SK-N-SH (cell line): Measurements from ENCODE around the gene WDFY2. TPM values are rescaled to one million over a fixed set of nuclear protein-coding genes. Genes with fewer than 3 reads are reported as not detected.

ENCODE experiments used
- CTCF ChIA-PET: fragments of 300-600, 350-600 bp; formaldehyde crosslinking; extraction: SDS; loops from one replicate; lab custom pipeline; 2021; lab: Yijun Ruan, JAX
- POLR2A ChIA-PET: fragments of 350-600 bp; sonication (Branson Sonifier 250); formaldehyde crosslinking; extraction: SDS; loops from one replicate; lab custom pipeline; 2020; ENCODE audit warnings: antibody characterized with exemption, inconsistent platforms; lab: Yijun Ruan, JAX
- DNase-seq: peaks from one replicate; pipeline ENCODE4 v3.0.0; 2012
- H2AFZ ChIP-seq: fragments of 200-600 bp; sonication (generic); 2 replicates; pipeline ENCODE4 v1.8.1; 2016; ENCODE audit warnings: antibody characterized with exemption, mild to moderate bottlenecking, low read depth
- H3F3A ChIP-seq: fragments of 200-600 bp; sonication (generic); replicated peaks from 2 replicates; pipeline ENCODE3; 2016; ENCODE audit warnings: antibody characterized with exemption, mild to moderate bottlenecking; ENCODE audit not compliant: insufficient read depth
- H3K27ac ChIP-seq, 2 experiments: fragments of 200-500 bp in 1 of 2; fragments of 200-600 bp in 1 of 2; sonication (Bioruptor generic) in 1 of 2; sonication (generic), shearing (Covaris generic) in 1 of 2; 2 replicates each; pipeline versions ENCODE4 v1.5.1 to v1.6.1; 2014 to 2016; ENCODE audit warnings: low read depth in 2 of 2, inconsistent platforms in 1 of 2, low read length in 1 of 2, mild to moderate bottlenecking in 1 of 2, mixed read lengths in 1 of 2
- H3K27me3 ChIP-seq: fragments of 200-600 bp; sonication (generic), shearing (Covaris generic); 2 replicates; pipeline ENCODE4 v1.6.1; 2016; ENCODE audit warnings: mixed run types; ENCODE audit not compliant: insufficient read depth
- H3K36me3 ChIP-seq, 2 experiments: fragments of 200-500 bp in 1 of 2; fragments of 200-600 bp in 1 of 2; sonication (Bioruptor generic) in 1 of 2; sonication (generic) in 1 of 2; replicated peaks in 1 of 2; 2 replicates each; pipeline versions ENCODE3 to v1.5.1; 2014 to 2016; ENCODE audit warnings: low read length in 1 of 2, mild to moderate bottlenecking in 1 of 2; ENCODE audit not compliant: insufficient read depth in 2 of 2, control insufficient read depth in 1 of 2
- H3K4me1 ChIP-seq, 2 experiments: fragments of 200-500 bp in 1 of 2; fragments of 200-600 bp in 1 of 2; sonication (Bioruptor generic) in 1 of 2; sonication (generic), shearing (Covaris generic) in 1 of 2; 2 replicates each; pipeline versions ENCODE4 v1.5.1 to v1.6.1; 2014 to 2016; ENCODE audit warnings: low read depth in 1 of 2, low read length in 1 of 2, mixed run types in 1 of 2; ENCODE audit not compliant: insufficient read depth in 2 of 2, control insufficient read depth in 1 of 2
- H3K4me2 ChIP-seq: fragments of 200-600 bp; sonication (generic), shearing (Covaris generic); 2 replicates; pipeline ENCODE4 v1.6.1; 2017; ENCODE audit warnings: mixed run types
- H3K4me3 ChIP-seq, 2 experiments: fragments of 200-500 bp in 1 of 2; fragments of 200-600 bp in 1 of 2; sonication (Bioruptor generic) in 1 of 2; sonication (generic), shearing (Covaris generic) in 1 of 2; 2 replicates each; pipeline versions ENCODE4 v1.5.1 to v1.8.1; 2014 to 2016; ENCODE audit warnings: low read depth in 2 of 2, inconsistent platforms in 1 of 2, low read length in 1 of 2, mild to moderate bottlenecking in 1 of 2, mixed read lengths in 1 of 2, moderate library complexity in 1 of 2
- H3K79me2 ChIP-seq: fragments of 200-600 bp; sonication (generic); 2 replicates; pipeline ENCODE4 v1.8.1; 2017; ENCODE audit warnings: mild to moderate bottlenecking; ENCODE audit not compliant: insufficient read depth
- H3K9ac ChIP-seq: fragments of 200-600 bp; sonication (generic); 2 replicates; pipeline ENCODE4 v1.6.1; 2017; ENCODE audit warnings: mixed run types
- H3K9me2 ChIP-seq: fragments of 200-600 bp; sonication (generic); 2 replicates; pipeline ENCODE4 v1.6.1; 2017; ENCODE audit warnings: mixed run types
- H3K9me3 ChIP-seq: fragments of 200-600 bp; sonication (generic); 2 replicates; pipeline ENCODE4 v1.6.1; 2017; ENCODE audit warnings: mixed run types, mild to moderate bottlenecking, moderate library complexity
- H4K20me1 ChIP-seq: fragments of 200-600 bp; sonication (generic); 2 replicates; pipeline ENCODE4 v1.6.1; 2017; ENCODE audit warnings: mild to moderate bottlenecking, mixed run types; ENCODE audit not compliant: insufficient read depth
- ELF1 ChIP-seq: IDR thresholded peaks from 2 replicates; pipeline ENCODE4 v1.4.0; 2012
- EP300 ChIP-seq, 2 experiments: IDR thresholded peaks; 2 replicates each; pipeline versions ENCODE4 v1.4.0 to v1.6.1; 2012; ENCODE audit warnings: borderline replicate concordance in 1 of 2, low read depth in 1 of 2, low read length in 1 of 2
- EZH2phosphoT487 ChIP-seq: fragments of 200-600 bp; sonication (generic); IDR thresholded peaks from 2 replicates; pipeline ENCODE4 v1.6.1; 2017; ENCODE audit warnings: low read depth, mixed run types, mild to moderate bottlenecking, antibody characterized with exemption, moderate library complexity, borderline replicate concordance
- GABPA ChIP-seq: IDR thresholded peaks from 2 replicates; pipeline ENCODE4 v1.4.0; 2012; ENCODE audit warnings: low read depth, mild to moderate bottlenecking
- MAX ChIP-seq: IDR thresholded peaks from 2 replicates; pipeline ENCODE4 v1.4.0; 2012; ENCODE audit warnings: low read depth
- MEF2A ChIP-seq: IDR thresholded peaks from 2 replicates; pipeline ENCODE4 v1.4.0; 2012; ENCODE audit warnings: low read depth, borderline replicate concordance
- MXI1 ChIP-seq: IDR thresholded peaks from 2 replicates; pipeline ENCODE4 v1.6.1; 2012; ENCODE audit warnings: mild to moderate bottlenecking, low read depth, low read length, improper control_type of control experiment
- NFIC ChIP-seq: IDR thresholded peaks from 2 replicates; pipeline ENCODE4 v1.4.0; 2012; ENCODE audit warnings: borderline replicate concordance
- NRF1 ChIP-seq: IDR thresholded peaks from 2 replicates; pipeline ENCODE4 v1.6.1; 2012; ENCODE audit warnings: low read depth, mild to moderate bottlenecking, low read length
- POLR2AphosphoS5 ChIP-seq: IDR thresholded peaks from 2 replicates; pipeline ENCODE4 v1.6.1; 2012; ENCODE audit warnings: low read depth, low read length
- RAD21 ChIP-seq: IDR thresholded peaks from 2 replicates; pipeline ENCODE4 v1.6.1; 2012; ENCODE audit warnings: mild to moderate bottlenecking, low read length
- RCOR1 ChIP-seq: fragments of 150-350 bp; IDR thresholded peaks from 2 replicates; pipeline ENCODE4 v1.6.1; 2017; ENCODE audit warnings: antibody characterized with exemption, low read length
- REST ChIP-seq: IDR thresholded peaks from 2 replicates; pipeline ENCODE4 v1.6.1; 2012; ENCODE audit warnings: mild to moderate bottlenecking, low read depth, low read length, moderate library complexity
- RFX5 ChIP-seq: IDR thresholded peaks from 2 replicates; pipeline ENCODE4 v1.6.1; 2012; ENCODE audit warnings: mild to moderate bottlenecking, improper control_type of control experiment, low read length
- RXRA ChIP-seq: IDR thresholded peaks from 2 replicates; pipeline ENCODE4 v1.4.0; 2012; ENCODE audit warnings: low read depth, mild to moderate bottlenecking, borderline replicate concordance
- SIN3A ChIP-seq: IDR thresholded peaks from 2 replicates; pipeline ENCODE4 v1.6.1; 2012; ENCODE audit warnings: low read depth, mild to moderate bottlenecking, low read length, moderate library complexity, borderline replicate concordance
- TCF12 ChIP-seq: IDR thresholded peaks from 2 replicates; pipeline ENCODE4 v1.4.0; 2012
- WGBS: methylation state at CpG from one replicate; pipeline ENCODE4 v1.1.6; 2017; ENCODE audit warnings: low lambda C conversion rate; 5-methylcytosine and 5-hydroxymethylcytosine counted together
- polyA plus RNA-seq, 3 experiments: library from polyadenylated mRNA; depleted of rRNA; stranded (reverse); fragments of >200 nt; gene quantifications; 2 replicates each; pipeline ENCODE4 v1.2.3, GENCODE V29; 2012
- TF ChIP-seq, protein P1 (sequence below): IDR thresholded peaks from 2 replicates; pipeline ENCODE4 v1.4.0; 2012; ENCODE audit warnings: low read depth, borderline replicate concordance
- TF ChIP-seq, protein P2 (sequence below): IDR thresholded peaks from 2 replicates; pipeline ENCODE4 v1.4.0; 2012; ENCODE audit warnings: low read depth, borderline replicate concordance

Gene WDFY2
- polyA plus RNA-seq, 1 of the 3 experiments (the other 2 are of a cell fraction) = 4.1 TPM

DNA sequence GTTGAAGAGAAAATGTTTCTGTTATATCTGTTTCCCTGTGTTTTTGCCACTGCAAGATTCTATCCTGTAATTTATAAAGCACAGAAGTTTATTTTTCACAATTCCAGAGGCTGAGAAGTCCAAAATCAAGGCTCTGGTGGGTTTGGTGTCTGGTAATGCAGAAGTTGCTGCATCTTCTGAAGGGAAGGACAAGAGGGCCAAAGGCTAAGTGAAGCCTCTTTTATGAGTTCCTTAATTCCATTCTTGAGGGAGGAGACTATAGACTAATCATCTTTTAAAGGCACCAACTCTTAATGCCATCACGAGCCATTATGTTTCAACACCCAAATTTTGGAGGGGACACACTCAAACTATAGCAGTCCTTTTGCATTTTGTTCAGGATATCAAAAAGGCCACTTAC is 34.1 kb upstream of the WDFY2 start (continued):
- TF ChIP-seq GABPA = no peak

DNA sequence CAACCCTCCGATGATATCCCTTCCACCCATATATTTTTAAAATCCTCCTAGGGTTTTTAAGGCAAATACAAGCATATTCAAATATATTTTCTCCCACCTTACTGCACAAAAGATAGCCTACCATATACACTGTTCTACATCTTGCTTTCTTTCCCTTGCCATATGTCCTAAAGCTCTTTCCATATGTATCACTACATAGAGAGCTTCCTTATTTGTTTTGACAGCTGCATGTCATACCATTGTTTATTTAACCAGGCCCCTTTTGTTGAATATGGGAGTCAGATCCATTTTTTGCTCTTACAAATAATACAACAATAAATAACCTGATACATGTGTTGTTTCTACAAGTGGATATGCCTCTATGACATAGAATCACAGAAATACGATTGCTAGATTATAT is 32.8 kb upstream of the WDFY2 start:
- Histone ChIP-seq H2AFZ (no peak overlapping the region), H3K4me1 (no peaks in the 10 kb centered on the region; a peak in 1 of 4 replicates), H3F3A (no peaks in the 10 kb centered on the region), H3K4me3 (no peak overlapping the region), H4K20me1 (no peaks in the 10 kb centered on the region), H3K4me2 (no peak overlapping the region), H3K79me2 (no peaks in the 10 kb centered on the region), H3K9me2 (no peaks in the 10 kb centered on the region), H3K27me3 (no peaks in the 10 kb centered on the region), H3K9ac (no peak overlapping the region), H3K36me3 (no peaks in the 10 kb centered on the region), H3K27ac (no peak overlapping the region), H3K9me3 (no peaks in the 10 kb centered on the region)
- DNase-seq = no peak
- TF ChIP-seq NRF1 = no peak
- TF ChIP-seq POLR2AphosphoS5 = no peak
- no peak for TF ChIP-seq MXI1
- TF ChIP-seq, protein P1, sequence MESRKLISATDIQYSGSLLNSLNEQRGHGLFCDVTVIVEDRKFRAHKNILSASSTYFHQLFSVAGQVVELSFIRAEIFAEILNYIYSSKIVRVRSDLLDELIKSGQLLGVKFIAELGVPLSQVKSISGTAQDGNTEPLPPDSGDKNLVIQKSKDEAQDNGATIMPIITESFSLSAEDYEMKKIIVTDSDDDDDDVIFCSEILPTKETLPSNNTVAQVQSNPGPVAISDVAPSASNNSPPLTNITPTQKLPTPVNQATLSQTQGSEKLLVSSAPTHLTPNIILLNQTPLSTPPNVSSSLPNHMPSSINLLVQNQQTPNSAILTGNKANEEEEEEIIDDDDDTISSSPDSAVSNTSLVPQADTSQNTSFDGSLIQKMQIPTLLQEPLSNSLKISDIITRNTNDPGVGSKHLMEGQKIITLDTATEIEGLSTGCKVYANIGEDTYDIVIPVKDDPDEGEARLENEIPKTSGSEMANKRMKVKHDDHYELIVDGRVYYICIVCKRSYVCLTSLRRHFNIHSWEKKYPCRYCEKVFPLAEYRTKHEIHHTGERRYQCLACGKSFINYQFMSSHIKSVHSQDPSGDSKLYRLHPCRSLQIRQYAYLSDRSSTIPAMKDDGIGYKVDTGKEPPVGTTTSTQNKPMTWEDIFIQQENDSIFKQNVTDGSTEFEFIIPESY = no peak
- TF ChIP-seq ELF1 = no peak
- no peak for TF ChIP-seq NFIC
- TF ChIP-seq MEF2A = no peak
- no peak for TF ChIP-seq EZH2phosphoT487
- TF ChIP-seq SIN3A = no peak
- WGBS = 88% methylated on average over 2 of the region's 2 CpGs
- ChIA-PET CTCF (no interaction called here), POLR2A (no interaction called here)

DNA sequence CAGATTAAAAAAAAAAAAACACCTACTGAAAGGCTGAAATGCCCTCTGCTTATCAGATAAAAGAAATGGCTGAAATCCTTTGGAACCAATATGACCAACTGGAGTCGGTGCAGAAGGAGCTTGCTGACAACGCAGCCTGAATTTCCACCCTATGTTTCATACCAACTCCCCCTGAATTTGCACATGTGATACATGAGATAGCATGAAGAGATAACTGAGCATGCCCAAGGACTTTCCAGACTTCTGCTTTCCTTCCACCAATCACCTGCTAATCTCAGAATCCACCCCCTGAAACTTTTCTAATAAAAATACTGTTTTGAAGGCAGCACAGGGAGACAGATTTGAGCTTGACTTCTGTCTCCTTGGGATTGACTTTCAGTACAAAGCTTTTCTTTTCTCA is 32.2 kb upstream of the WDFY2 start:
- no peaks in the 10 kb centered on the region for H3K9me2 ChIP-seq
- DNase-seq = no peak
- no peaks in the 10 kb centered on the region for H3K9me3 ChIP-seq
- no peaks in the 10 kb centered on the region for H4K20me1 ChIP-seq
- H3K79me2 ChIP-seq = no peaks in the 10 kb centered on the region
- H3K36me3 ChIP-seq = no peaks in the 10 kb centered on the region
- no peak overlapping the region for H3K27ac ChIP-seq
- ChIA-PET POLR2A (no interaction called here), CTCF (no interaction called here)
- H3F3A ChIP-seq = no peaks in the 10 kb centered on the region
- no peaks in the 10 kb centered on the region for H3K27me3 ChIP-seq
- no peak overlapping the region for H2AFZ ChIP-seq
- 86% methylated on average over 2 of the region's 2 CpGs for whole genome bisulfite sequencing
- H3K4me1 ChIP-seq = no peaks in the 10 kb centered on the region; a peak in 1 of 4 replicates
- H3K4me2 ChIP-seq = no peak overlapping the region
- no peak overlapping the region for H3K9ac ChIP-seq
- no peak overlapping the region for H3K4me3 ChIP-seq
- no peak for TF ChIP-seq REST
- TF ChIP-seq RCOR1 = no peak
- TF ChIP-seq, protein P1 = no peak
- TF ChIP-seq, protein P2, sequence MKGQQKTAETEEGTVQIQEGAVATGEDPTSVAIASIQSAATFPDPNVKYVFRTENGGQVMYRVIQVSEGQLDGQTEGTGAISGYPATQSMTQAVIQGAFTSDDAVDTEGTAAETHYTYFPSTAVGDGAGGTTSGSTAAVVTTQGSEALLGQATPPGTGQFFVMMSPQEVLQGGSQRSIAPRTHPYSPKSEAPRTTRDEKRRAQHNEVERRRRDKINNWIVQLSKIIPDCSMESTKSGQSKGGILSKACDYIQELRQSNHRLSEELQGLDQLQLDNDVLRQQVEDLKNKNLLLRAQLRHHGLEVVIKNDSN = no peak
- TF ChIP-seq RAD21 = no peak
- no peak for TF ChIP-seq MAX
- TF ChIP-seq TCF12 = no peak
- no peak for TF ChIP-seq RXRA
- no peak for TF ChIP-seq EZH2phosphoT487
- no peak for TF ChIP-seq RFX5
- TF ChIP-seq EP300 (IDR thresholded peaks at IDR 0.05; ENCODE audit: borderline replicate concordance in 1 of 2, low read depth in 1 of 2, low read length in 1 of 2) = no peak
- no peak for TF ChIP-seq POLR2AphosphoS5
